GM12873 (cell line): ENCODE results near the gene CTXND1.

Source experiments
- TF ChIP-seq, protein P1 (sequence below): IDR thresholded peaks from 2 replicates; pipeline ENCODE4 v1.5.1; 2012; ENCODE audit warnings: low read depth, mild to moderate bottlenecking, moderate library complexity, low read length, control low read depth; ENCODE audit not compliant: insufficient read depth; ENCODE audit errors: missing control alignments

CTXND1 gene

GRCh38 chr15:80242132-80242769, 9.8 kb downstream of the CTXND1 start:
- TF ChIP-seq, protein P1, sequence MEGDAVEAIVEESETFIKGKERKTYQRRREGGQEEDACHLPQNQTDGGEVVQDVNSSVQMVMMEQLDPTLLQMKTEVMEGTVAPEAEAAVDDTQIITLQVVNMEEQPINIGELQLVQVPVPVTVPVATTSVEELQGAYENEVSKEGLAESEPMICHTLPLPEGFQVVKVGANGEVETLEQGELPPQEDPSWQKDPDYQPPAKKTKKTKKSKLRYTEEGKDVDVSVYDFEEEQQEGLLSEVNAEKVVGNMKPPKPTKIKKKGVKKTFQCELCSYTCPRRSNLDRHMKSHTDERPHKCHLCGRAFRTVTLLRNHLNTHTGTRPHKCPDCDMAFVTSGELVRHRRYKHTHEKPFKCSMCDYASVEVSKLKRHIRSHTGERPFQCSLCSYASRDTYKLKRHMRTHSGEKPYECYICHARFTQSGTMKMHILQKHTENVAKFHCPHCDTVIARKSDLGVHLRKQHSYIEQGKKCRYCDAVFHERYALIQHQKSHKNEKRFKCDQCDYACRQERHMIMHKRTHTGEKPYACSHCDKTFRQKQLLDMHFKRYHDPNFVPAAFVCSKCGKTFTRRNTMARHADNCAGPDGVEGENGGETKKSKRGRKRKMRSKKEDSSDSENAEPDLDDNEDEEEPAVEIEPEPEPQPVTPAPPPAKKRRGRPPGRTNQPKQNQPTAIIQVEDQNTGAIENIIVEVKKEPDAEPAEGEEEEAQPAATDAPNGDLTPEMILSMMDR = peak; percentile 77

GRCh38 chr15:80241508-80241907, 10.5 kb downstream of the CTXND1 start:
- TF ChIP-seq, protein P1 = no peak

DNA sequence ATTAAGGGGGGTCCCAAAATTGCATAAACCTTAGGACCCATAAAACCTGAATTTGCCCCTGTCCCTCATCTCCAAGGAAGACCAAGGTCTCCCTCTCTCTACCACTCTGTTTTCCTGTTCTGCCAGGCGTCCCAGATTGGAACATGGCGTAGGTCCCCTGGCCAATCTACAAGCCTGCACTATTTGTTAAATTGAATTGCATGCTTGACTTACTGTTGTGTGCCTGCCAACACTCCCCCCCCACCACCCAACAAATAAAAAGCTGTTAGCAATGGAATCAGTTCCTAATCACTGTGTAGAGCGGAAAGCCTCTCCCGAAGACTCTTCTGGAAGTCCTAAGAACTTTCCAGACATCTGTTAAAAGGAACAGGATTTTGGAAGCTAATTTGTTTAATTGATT, 11.7 kb downstream of the CTXND1 start:
- TF ChIP-seq, protein P1 = no peak

DNA sequence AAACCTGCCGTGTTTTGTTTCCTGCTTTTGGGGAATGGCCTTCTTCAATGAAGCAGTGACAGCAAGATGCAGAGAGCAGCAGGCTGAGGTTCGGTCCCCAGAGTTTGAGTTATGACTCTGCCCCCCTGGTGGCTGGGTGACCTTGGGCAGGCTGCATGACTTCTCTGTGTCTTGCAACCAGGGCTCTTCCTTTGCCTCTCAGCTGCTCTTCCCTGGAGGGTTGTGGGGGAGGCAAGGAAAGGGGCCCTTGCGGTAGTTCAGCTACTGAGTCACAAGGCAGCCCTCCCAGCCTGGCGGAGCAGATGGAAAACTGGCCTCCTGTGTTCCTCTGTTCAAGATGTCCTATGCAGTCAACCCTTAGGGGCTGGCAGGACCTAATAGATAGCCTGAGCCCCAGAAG, 17.1 kb downstream of the CTXND1 start:
- TF ChIP-seq, protein P1 = peak; percentile 82

DNA sequence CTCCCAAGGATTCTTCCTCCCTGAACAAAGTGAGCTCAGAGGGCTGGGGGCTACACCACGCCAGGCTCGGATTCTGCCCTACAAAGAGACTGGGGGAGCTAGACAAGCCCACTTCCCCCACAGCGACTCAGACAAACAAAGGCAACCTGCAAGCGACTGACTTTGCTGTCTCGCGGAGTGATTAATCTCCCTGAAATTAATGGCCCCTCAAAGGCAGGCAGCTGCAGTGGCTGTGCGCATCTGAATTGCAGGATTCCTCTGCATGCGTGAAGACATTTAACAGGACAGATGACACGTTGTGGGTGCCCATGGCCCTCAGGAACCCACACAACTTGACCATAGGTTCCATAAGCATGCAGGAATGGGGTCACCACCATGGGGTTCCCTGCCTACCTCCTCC, 18.4 kb downstream of the CTXND1 start:
- TF ChIP-seq, protein P1 = no peak

DNA sequence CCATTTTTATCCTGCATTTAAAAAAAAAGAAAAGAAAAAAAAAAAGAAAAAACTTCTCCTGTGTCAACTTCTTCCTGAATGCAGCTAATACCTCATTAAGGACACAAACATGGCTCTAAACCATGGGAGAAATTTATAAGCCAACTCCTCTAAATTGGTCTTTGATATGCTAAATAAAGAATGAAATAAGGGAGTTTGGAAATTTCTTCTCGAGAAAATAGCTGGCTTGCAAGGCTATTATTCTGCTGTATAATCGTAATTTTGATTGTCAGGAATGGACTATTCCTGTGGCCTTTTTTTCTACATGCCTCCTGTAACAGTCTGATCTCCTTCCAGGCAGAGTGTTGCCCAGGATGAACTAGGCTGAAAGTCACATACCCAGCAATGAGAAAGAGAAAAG, 20.6 kb downstream of the CTXND1 start:
- TF ChIP-seq, protein P1 = no peak

DNA sequence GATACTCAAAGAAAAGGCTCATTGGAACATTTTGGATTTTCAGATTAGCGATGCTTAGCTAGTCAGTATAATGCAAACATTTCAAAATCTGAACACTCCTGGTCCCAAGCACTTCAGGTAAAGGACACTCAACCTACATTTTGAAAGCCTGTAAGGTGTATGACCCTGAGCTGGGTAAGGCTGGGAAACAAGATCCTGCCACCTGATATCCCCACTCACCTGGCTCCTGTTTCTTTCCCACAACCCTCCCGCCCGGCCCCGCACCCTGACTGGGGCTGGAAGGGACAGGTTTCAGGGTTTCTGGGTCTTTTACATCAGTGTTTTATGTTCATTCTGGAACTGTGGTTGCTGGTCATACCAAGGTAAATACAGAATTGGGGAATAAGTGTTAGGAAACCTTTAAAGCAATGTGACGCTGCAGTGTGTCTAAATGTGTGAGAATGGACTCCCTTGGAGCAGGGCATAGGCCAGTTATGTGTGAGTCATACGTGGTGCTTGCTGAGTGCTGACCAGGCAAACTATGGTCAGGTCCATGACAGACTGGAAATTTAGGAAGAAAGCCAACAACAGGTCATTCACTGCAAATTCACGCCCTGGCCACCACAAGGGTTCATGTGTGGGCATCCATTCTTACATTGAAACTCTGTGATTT, 22.9 kb downstream of the CTXND1 start:
- TF ChIP-seq, protein P1 = no peak
